ENCODE measurements around the gene UQCRFS1.
"Not testable (repeated sequence)": the region's sequence is repeated elsewhere in the genome, so short reads cannot be mapped to it uniquely, and the experiment has no call there.

The UQCRFS1 gene

GRCh38 chr19:29255912-29256311 is 43.0 kb upstream of the UQCRFS1 start:
- DNase-seq (ENCODE audit: low read depth): no peak
- H3K4me3 ChIP-seq (ENCODE audit: low read length): no peak overlapping the region
- no peak for TF ChIP-seq CTCF (IDR thresholded peaks at IDR 0.05; ENCODE audit: insufficient read depth, low read depth, low read length, missing control alignments)

GRCh38 chr19:29255006-29255405 is 42.1 kb upstream of the UQCRFS1 start:
- no peak for DNase-seq (ENCODE audit: low read depth)
- H3K4me3 ChIP-seq (ENCODE audit: low read length): no peak overlapping the region
- no peak for TF ChIP-seq CTCF (IDR thresholded peaks at IDR 0.05; ENCODE audit: insufficient read depth, low read depth, low read length, missing control alignments)

GRCh38 chr19:29249798-29250197 is 36.8 kb upstream of the UQCRFS1 start:
- DNase-seq (ENCODE audit: low read depth); H3K4me3 ChIP-seq (ENCODE audit: low read length): not testable (repeated sequence)

GRCh38 chr19:29248332-29248844 is 35.4 kb upstream of the UQCRFS1 start:
- no peak for TF ChIP-seq CTCF (IDR thresholded peaks at IDR 0.05; ENCODE audit: insufficient read depth, low read depth, low read length, missing control alignments)
- H3K4me3 ChIP-seq (ENCODE audit: low read length): no peak overlapping the region
- DNase-seq (ENCODE audit: low read depth): no peak

- no peak overlapping the region for H3K4me3 ChIP-seq (ENCODE audit: low read length)
- DNase-seq (ENCODE audit: low read depth): no peak
- no peak for TF ChIP-seq CTCF (IDR thresholded peaks at IDR 0.05; ENCODE audit: insufficient read depth, low read depth, low read length, missing control alignments)
Observed at GRCh38 chr19:29247872-29248271, 34.9 kb upstream of the UQCRFS1 start.

GRCh38 chr19:29247471-29247870 is 34.5 kb upstream of the UQCRFS1 start:
- no peak for TF ChIP-seq CTCF (IDR thresholded peaks at IDR 0.05; ENCODE audit: insufficient read depth, low read depth, low read length, missing control alignments)
- no peak overlapping the region for H3K4me3 ChIP-seq (ENCODE audit: low read length)
- DNase-seq (ENCODE audit: low read depth): no peak

GRCh38 chr19:29247051-29247450 is 34.1 kb upstream of the UQCRFS1 start:
- DNase-seq (ENCODE audit: low read depth): no peak
- TF ChIP-seq CTCF (IDR thresholded peaks at IDR 0.05; ENCODE audit: insufficient read depth, low read depth, low read length, missing control alignments): no peak
- H3K4me3 ChIP-seq (ENCODE audit: low read length): no peak overlapping the region
